SU-DHL-6 (cell line): Measurements from ENCODE around the gene TNS1.

Source experiments
- H2AFZ ChIP-seq: fragments of 200-600 bp; sonication (generic); 2 replicates; pipeline ENCODE4 v1.6.1; 2014; ENCODE audit warnings: low read depth, mild to moderate bottlenecking, moderate library complexity, mixed read lengths, antibody characterized with exemption, low read length; ENCODE audit not compliant: severe bottlenecking
- H3F3A ChIP-seq: fragments of 200-600 bp; shearing (Covaris generic); 2 replicates; pipeline ENCODE4 v1.6.0; 2016; ENCODE audit warnings: antibody characterized with exemption, mild to moderate bottlenecking; ENCODE audit not compliant: insufficient read depth
- H3K27ac ChIP-seq: fragments of 200-600 bp; sonication (generic); 2 replicates; pipeline ENCODE4 v1.5.1; 2016; ENCODE audit warnings: low read depth, mild to moderate bottlenecking, low read length, moderate library complexity, mixed read lengths
- H3K27me3 ChIP-seq: fragments of 200-600 bp; sonication (generic), shearing (Covaris generic); 2 replicates; pipeline ENCODE4 v1.6.0; 2014; ENCODE audit warnings: mild to moderate bottlenecking, low read length
- H3K36me3 ChIP-seq: fragments of 200-600 bp; sonication (generic); 2 replicates; pipeline ENCODE4 v1.6.1; 2014; ENCODE audit warnings: mild to moderate bottlenecking, low read length, mixed read lengths
- H3K4me2 ChIP-seq: fragments of 300-600, 200-600 bp; shearing (Covaris generic), sonication (generic); 2 replicates; pipeline ENCODE4 v1.6.0; 2014; ENCODE audit warnings: low read length, low read depth, mild to moderate bottlenecking; ENCODE audit not compliant: poor library complexity, severe bottlenecking
- H3K4me3 ChIP-seq: fragments of 200-600 bp; sonication (generic); 2 replicates; pipeline ENCODE4 v1.5.1; 2014; ENCODE audit warnings: antibody characterized with exemption, low read length, mild to moderate bottlenecking, mixed read lengths; ENCODE audit not compliant: insufficient read depth, poor library complexity, severe bottlenecking
- H3K79me2 ChIP-seq: fragments of 200-600 bp; sonication (generic); 2 replicates; pipeline ENCODE4 v1.6.1; 2014; ENCODE audit warnings: mild to moderate bottlenecking, low read length, moderate library complexity; ENCODE audit not compliant: insufficient read depth
- H3K9ac ChIP-seq: fragments of 200-600 bp; sonication (generic); 2 replicates; pipeline ENCODE4 v1.7.0; 2014; ENCODE audit warnings: mild to moderate bottlenecking, low read length
- H3K9me2 ChIP-seq: fragments of 200-600 bp; sonication (generic); replicated peaks from 2 replicates; pipeline ENCODE4 v1.6.1; 2014; ENCODE audit warnings: low read length; ENCODE audit not compliant: insufficient read depth
- H3K9me3 ChIP-seq: fragments of 200-600 bp; sonication (generic); 2 replicates; pipeline ENCODE4 v1.6.1; 2014; ENCODE audit warnings: low read length, mixed read lengths; ENCODE audit not compliant: insufficient read depth
- H4K20me1 ChIP-seq: fragments of 200-600 bp; sonication (generic); 2 replicates; pipeline ENCODE4 v1.6.1; 2014; ENCODE audit warnings: low read depth, mild to moderate bottlenecking, antibody characterized with exemption, low read length, moderate library complexity, mixed read lengths
- EZH2phosphoT487 ChIP-seq: fragments of 200-600 bp; sonication (generic), shearing (Covaris generic); conservative IDR thresholded peaks from 2 replicates; pipeline ENCODE4 v1.6.1; 2018; ENCODE audit warnings: mild to moderate bottlenecking, antibody characterized with exemption, low read length, moderate library complexity, mixed read lengths
- TF ChIP-seq, protein P1 (sequence below): fragments of 200-600 bp; sonication (generic); IDR thresholded peaks from one replicate; pipeline ENCODE4 v1.5.1; 2017; ENCODE audit warnings: antibody characterized with exemption, mild to moderate bottlenecking, low read length, moderate library complexity; ENCODE audit not compliant: insufficient read depth, poor library complexity, severe bottlenecking

The TNS1 gene

GRCh38 chr2:217853301-217853881 lies 149.4 kb downstream of the TNS1 start:
- Histone ChIP-seq H2AFZ (no peak overlapping the region), H3K4me3 (no peak overlapping the region), H3F3A (no peaks in the 10 kb centered on the region), H3K79me2 (no peaks in the 10 kb centered on the region), H3K36me3 (no peaks in the 10 kb centered on the region), H3K9ac (no peak overlapping the region), H3K27me3 (no peaks in the 10 kb centered on the region), H3K27ac (no peak overlapping the region), H3K9me3 (no peaks in the 10 kb centered on the region), H3K9me2 (no peaks in the 10 kb centered on the region), H3K4me2 (no peak overlapping the region), H4K20me1 (no peaks in the 10 kb centered on the region)
- TF ChIP-seq, protein P1, sequence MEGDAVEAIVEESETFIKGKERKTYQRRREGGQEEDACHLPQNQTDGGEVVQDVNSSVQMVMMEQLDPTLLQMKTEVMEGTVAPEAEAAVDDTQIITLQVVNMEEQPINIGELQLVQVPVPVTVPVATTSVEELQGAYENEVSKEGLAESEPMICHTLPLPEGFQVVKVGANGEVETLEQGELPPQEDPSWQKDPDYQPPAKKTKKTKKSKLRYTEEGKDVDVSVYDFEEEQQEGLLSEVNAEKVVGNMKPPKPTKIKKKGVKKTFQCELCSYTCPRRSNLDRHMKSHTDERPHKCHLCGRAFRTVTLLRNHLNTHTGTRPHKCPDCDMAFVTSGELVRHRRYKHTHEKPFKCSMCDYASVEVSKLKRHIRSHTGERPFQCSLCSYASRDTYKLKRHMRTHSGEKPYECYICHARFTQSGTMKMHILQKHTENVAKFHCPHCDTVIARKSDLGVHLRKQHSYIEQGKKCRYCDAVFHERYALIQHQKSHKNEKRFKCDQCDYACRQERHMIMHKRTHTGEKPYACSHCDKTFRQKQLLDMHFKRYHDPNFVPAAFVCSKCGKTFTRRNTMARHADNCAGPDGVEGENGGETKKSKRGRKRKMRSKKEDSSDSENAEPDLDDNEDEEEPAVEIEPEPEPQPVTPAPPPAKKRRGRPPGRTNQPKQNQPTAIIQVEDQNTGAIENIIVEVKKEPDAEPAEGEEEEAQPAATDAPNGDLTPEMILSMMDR = no peak
- TF ChIP-seq EZH2phosphoT487 = no peak

DNA sequence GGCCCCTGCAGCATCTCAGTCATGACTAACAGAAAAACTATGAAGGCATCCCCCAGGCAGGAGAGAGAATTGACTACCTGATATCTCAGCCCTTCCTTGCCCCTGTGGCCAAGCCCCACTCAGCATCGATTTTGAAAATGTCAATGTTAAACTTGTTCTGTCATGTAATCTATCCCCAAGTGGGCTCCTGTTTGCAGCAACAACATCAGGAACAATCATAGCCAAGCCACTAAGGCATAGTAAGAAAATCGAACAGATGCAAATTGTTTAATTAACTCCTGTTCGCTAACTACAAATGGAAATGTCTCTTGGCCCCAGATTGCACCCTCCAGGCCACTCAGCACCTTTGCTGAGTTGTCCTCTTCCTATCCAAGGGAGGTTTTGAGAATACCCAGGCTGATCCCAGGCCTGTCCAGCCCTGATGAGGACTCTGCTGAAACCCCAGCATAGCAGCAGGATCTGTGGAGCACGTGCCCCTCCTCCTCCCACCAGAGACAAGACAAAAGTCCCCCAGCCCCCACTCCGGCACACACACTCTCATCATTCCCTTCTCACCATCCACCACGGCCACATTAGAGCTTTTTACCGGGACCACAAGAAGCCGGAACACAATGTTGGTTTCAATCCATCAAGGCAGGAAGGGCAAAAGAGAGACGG lies 150.1 kb downstream of the TNS1 start:
- no peak overlapping the region for H3K9ac ChIP-seq
- TF ChIP-seq EZH2phosphoT487 = no peak
- TF ChIP-seq, protein P1 = no peak
- no peaks in the 10 kb centered on the region for H3K9me3 ChIP-seq
- no peaks in the 10 kb centered on the region for H3K27me3 ChIP-seq
- no peaks in the 10 kb centered on the region for H3F3A ChIP-seq
- H3K9me2 ChIP-seq = no peaks in the 10 kb centered on the region
- no peaks in the 10 kb centered on the region for H3K36me3 ChIP-seq
- H2AFZ ChIP-seq = no peak overlapping the region
- H3K4me3 ChIP-seq = no peak overlapping the region
- H3K27ac ChIP-seq = no peak overlapping the region
- H3K4me2 ChIP-seq = no peak overlapping the region
- H3K79me2 ChIP-seq = no peaks in the 10 kb centered on the region
- H4K20me1 ChIP-seq = no peaks in the 10 kb centered on the region

- Histone ChIP-seq H3K27ac (no peak overlapping the region), H4K20me1 (no peaks in the 10 kb centered on the region), H3K9me3 (no peaks in the 10 kb centered on the region), H3K9me2 (no peaks in the 10 kb centered on the region), H2AFZ (no peak overlapping the region), H3K79me2 (no peaks in the 10 kb centered on the region), H3K36me3 (no peaks in the 10 kb centered on the region), H3K4me3 (no peak overlapping the region), H3K27me3 (no peaks in the 10 kb centered on the region), H3K4me2 (no peak overlapping the region), H3K9ac (no peak overlapping the region), H3F3A (no peaks in the 10 kb centered on the region)
- TF ChIP-seq EZH2phosphoT487 = no peak
- TF ChIP-seq, protein P1 = no peak
Measured at GRCh38 chr2:217851191-217852020, 151.4 kb downstream of the TNS1 start.
